H1 (cell line): ENCODE measurements around the gene LARP1. TPM values are rescaled to one million over a fixed set of nuclear protein-coding genes. Genes with fewer than 3 reads are reported as not detected.

Source experiments
- KDM1A ChIP-seq: fragments of 200-600, 300-600 bp; sonication (generic); IDR thresholded peaks from 2 replicates; pipeline ENCODE4 v1.7.1; 2016; ENCODE audit warnings: mild to moderate bottlenecking, low read length, borderline replicate concordance
- polyA plus RNA-seq, 7 experiments: library from polyadenylated mRNA; depleted of rRNA in 3 of 7; stranded (reverse) in 5 of 7; unstranded in 2 of 7; fragments of >200 nt in 5 of 7; fragments of 200-250 nt in 2 of 7; gene quantifications; 1 replicate in 5 of 7; 2 replicates in 1 of 7; 4 replicates in 1 of 7; pipeline versions ENCODE4 v1.2.1 to v1.2.3, GENCODE V29; 2011 to 2013; ENCODE audit warnings: missing spikeins in 2 of 7, mixed read lengths in 2 of 7
- total RNA-seq: library from RNA; stranded (reverse); fragmentation: NEBNext Ultra II Directional; extraction: Animal tissue kit (Norgen Biotek cat#: 25700); gene quantifications from 2 replicates; pipeline ENCODE4 v1.2.1, GENCODE V29; 2021

LARP1 gene
- total and polyA plus RNA-seq, 2 of the 8 experiments (the other 6 are each of a cell fraction or from before 2014, with no cell fraction given): 106 to 422 TPM

GRCh38 chr5:154756868-154757813 is 2.0 kb downstream of the LARP1 start (continued):
- no peak for TF ChIP-seq KDM1A
